ENCODE results near the gene MRPL37. TPM values are rescaled to one million over a fixed set of nuclear protein-coding genes. Genes with fewer than 3 reads are reported as not detected.

The MRPL37 gene
- total RNA-seq, 1 experiment from 2014 or later: 180 TPM

DNA sequence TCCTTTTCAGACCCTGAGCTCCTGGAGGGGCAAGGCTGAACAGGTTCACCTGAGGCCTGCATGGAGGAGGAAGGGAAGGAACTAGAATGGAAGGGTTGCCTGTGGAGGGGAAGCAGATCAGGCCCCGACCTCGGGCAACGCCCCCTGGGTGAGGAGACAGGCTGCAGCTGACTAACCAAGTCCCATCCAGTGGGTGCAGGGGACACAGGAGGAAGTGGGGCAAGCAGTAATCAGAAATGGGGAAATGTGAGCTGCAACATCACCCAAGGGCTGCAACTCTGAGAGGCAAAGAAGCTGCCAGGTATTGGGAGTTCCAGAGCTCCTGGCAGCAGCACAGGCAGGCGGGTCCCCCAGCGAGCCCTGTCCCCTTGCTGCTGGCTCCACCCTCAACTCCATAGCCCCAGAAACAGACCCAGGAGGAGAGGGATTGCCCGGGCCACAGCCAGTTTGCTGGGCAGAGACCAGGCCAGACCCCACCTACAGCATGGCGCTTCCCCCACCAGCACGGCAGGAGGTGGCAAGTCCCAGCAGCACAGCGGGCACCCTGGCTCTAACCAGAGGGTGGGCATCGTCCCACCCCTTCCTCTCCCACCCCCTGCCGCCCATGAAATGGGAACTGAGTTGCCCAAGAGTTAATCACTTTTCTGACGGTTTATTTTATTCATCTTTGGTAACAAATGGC, 38.5 kb downstream of the MRPL37 start:
- Histone ChIP-seq H3K9me3 (ENCODE audit: insufficient read depth, low read depth) (no peaks in the 10 kb centered on the region), H3F3A (ENCODE audit: insufficient read depth, low read depth) (peaks cover 4% of the 10 kb centered on the region; the same call in 1 of the 2 replicates), H2AFZ (no peak overlapping the region), H3K79me2 (ENCODE audit: low read depth) (no peaks in the 10 kb centered on the region), H3K27ac (no peak overlapping the region), H3K36me3 (ENCODE audit: low read depth) (no peaks in the 10 kb centered on the region), H3K4me1 (replicated peaks; ENCODE audit: insufficient read depth) (no peaks in the 10 kb centered on the region), H3K27me3 (ENCODE audit: insufficient read depth, low read depth) (no peaks in the 10 kb centered on the region), H3K4me2 (no peak overlapping the region), H3K9me2 (ENCODE audit: insufficient read depth) (no peaks in the 10 kb centered on the region), H4K20me1 (ENCODE audit: insufficient read depth) (no peaks in the 10 kb centered on the region), H3K4me3 (no peak overlapping the region)
- intact Hi-C loops (cut with micrococcal nuclease; ENCODE audit: unreplicated experiment): no loop called here
- no TSS peak for BruUV-seq (replicated peaks)
- DNase-seq: no peak
- TF ChIP-seq, protein P1, sequence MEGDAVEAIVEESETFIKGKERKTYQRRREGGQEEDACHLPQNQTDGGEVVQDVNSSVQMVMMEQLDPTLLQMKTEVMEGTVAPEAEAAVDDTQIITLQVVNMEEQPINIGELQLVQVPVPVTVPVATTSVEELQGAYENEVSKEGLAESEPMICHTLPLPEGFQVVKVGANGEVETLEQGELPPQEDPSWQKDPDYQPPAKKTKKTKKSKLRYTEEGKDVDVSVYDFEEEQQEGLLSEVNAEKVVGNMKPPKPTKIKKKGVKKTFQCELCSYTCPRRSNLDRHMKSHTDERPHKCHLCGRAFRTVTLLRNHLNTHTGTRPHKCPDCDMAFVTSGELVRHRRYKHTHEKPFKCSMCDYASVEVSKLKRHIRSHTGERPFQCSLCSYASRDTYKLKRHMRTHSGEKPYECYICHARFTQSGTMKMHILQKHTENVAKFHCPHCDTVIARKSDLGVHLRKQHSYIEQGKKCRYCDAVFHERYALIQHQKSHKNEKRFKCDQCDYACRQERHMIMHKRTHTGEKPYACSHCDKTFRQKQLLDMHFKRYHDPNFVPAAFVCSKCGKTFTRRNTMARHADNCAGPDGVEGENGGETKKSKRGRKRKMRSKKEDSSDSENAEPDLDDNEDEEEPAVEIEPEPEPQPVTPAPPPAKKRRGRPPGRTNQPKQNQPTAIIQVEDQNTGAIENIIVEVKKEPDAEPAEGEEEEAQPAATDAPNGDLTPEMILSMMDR (conservative IDR thresholded peaks at IDR 0.05): no peak
- no peak for TF ChIP-seq EZH2 (IDR thresholded peaks at IDR 0.05; ENCODE audit: low read depth)
- CTCF ChIA-PET: no interaction called here
- POLR2A ChIA-PET (ENCODE audit: unreplicated experiment): no interaction called here

DNA sequence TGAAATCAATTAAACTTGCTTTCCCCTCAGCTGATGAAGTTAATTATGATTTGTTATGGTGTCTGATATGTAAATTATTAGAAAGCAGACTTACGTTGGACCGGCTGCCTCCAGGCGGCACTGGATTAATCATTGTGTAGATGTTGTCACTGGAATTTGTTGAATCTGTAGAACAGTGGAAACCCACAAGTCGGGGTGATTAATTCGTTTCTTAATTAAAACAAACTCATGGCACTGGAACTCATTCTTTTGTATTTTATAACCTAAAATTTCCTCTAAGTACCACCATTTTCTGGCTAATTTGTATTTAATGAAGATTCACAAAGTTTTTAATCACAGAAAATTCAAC, 39.0 kb downstream of the MRPL37 start:
- H3K9me3 ChIP-seq (ENCODE audit: insufficient read depth, low read depth): no peaks in the 10 kb centered on the region
- H3F3A ChIP-seq (ENCODE audit: insufficient read depth, low read depth): peaks cover 4% of the 10 kb centered on the region; the same call in 1 of the 2 replicates
- H3K4me2 ChIP-seq: no peak overlapping the region
- no peak overlapping the region for H2AFZ ChIP-seq
- CTCF ChIA-PET: no interaction called here
- no peak overlapping the region for H3K27ac ChIP-seq
- no peaks in the 10 kb centered on the region for H3K27me3 ChIP-seq (ENCODE audit: insufficient read depth, low read depth)
- no peaks in the 10 kb centered on the region for H3K36me3 ChIP-seq (ENCODE audit: low read depth)
- H4K20me1 ChIP-seq (ENCODE audit: insufficient read depth): no peaks in the 10 kb centered on the region
- intact Hi-C loops (cut with micrococcal nuclease; ENCODE audit: unreplicated experiment): no loop called here
- DNase-seq: no peak
- no peaks in the 10 kb centered on the region for H3K9me2 ChIP-seq (ENCODE audit: insufficient read depth)
- H3K4me1 ChIP-seq (replicated peaks; ENCODE audit: insufficient read depth): no peaks in the 10 kb centered on the region
- BruUV-seq (replicated peaks): no TSS peak
- no peaks in the 10 kb centered on the region for H3K79me2 ChIP-seq (ENCODE audit: low read depth)
- no peak overlapping the region for H3K4me3 ChIP-seq
- POLR2A ChIA-PET (ENCODE audit: unreplicated experiment): no interaction called here
- TF ChIP-seq, protein P1 (conservative IDR thresholded peaks at IDR 0.05): no peak
- no peak for TF ChIP-seq EZH2 (IDR thresholded peaks at IDR 0.05; ENCODE audit: low read depth)

DNA sequence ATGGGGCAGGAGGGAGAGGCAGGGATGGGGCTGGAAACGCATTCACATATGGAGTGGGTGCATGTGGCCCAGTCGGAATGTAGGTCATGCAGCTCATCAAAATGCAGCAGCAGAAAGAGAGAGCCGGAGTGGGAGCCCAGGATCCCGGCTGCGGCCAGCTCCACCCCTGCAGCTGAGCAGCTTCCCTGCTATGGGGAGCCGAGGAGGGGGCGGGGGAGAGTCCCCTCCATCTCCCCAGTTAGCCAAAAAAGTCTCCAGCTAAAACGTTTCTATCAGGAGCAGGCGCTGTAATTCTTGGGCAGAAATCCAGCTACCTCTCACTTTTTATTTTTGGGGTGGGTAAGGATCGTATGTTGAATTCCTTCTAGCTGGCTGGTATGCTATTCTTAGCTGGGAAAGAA, 39.7 kb downstream of the MRPL37 start:
- DNase-seq: no peak
- Histone ChIP-seq H3K36me3 (ENCODE audit: low read depth) (no peaks in the 10 kb centered on the region), H3K4me1 (replicated peaks; ENCODE audit: insufficient read depth) (no peaks in the 10 kb centered on the region), H3K27me3 (ENCODE audit: insufficient read depth, low read depth) (no peaks in the 10 kb centered on the region), H3K9me3 (ENCODE audit: insufficient read depth, low read depth) (no peaks in the 10 kb centered on the region), H3K9me2 (ENCODE audit: insufficient read depth) (no peaks in the 10 kb centered on the region), H3K79me2 (ENCODE audit: low read depth) (no peaks in the 10 kb centered on the region), H2AFZ (no peak overlapping the region), H3K4me3 (no peak overlapping the region), H3K4me2 (no peak overlapping the region), H3K27ac (no peak overlapping the region), H3F3A (ENCODE audit: insufficient read depth, low read depth) (peaks cover 4% of the 10 kb centered on the region; the same call in 1 of the 2 replicates), H4K20me1 (ENCODE audit: insufficient read depth) (no peaks in the 10 kb centered on the region)
- CTCF ChIA-PET: no interaction called here
- no peak for TF ChIP-seq EZH2 (IDR thresholded peaks at IDR 0.05; ENCODE audit: low read depth)
- TF ChIP-seq, protein P1 (conservative IDR thresholded peaks at IDR 0.05): no peak
- POLR2A ChIA-PET (ENCODE audit: unreplicated experiment): no interaction called here
- intact Hi-C loops (cut with micrococcal nuclease; ENCODE audit: unreplicated experiment): no loop called here
- no TSS peak for BruUV-seq (replicated peaks)
